ENCODE data around the gene WWOX.

The WWOX gene

GRCh38 chr16:78438632-78439031 is 339.2 kb downstream of the WWOX start:
- no peak overlapping the region for H3K27ac ChIP-seq (ENCODE audit: low read length)
- TF ChIP-seq CTCF (IDR thresholded peaks at IDR 0.05; ENCODE audit: borderline replicate concordance, extremely low read depth, low read length, poor library complexity, severe bottlenecking), result no peak
- no peak for TF ChIP-seq EZH2 (IDR thresholded peaks at IDR 0.05; ENCODE audit: borderline replicate concordance, low read depth, low read length, severe bottlenecking)
- H4K20me1 ChIP-seq (ENCODE audit: insufficient read depth, low read length), result no peaks in the 10 kb centered on the region
- H3K27me3 ChIP-seq (ENCODE audit: insufficient read depth, low read length, poor library complexity), result no peaks in the 10 kb centered on the region
- no peak for DNase-seq
- no peak overlapping the region for H2AFZ ChIP-seq (ENCODE audit: low read depth, low read length)
- H3K4me3 ChIP-seq (ENCODE audit: low read depth in 1 of 2, low read length in 2 of 2), result no peak overlapping the region
- no peaks in the 10 kb centered on the region for H3K79me2 ChIP-seq (ENCODE audit: insufficient read depth, low read length)
- no peak for ATAC-seq (ENCODE audit: insufficient read depth, low read depth)
- H3K4me2 ChIP-seq (ENCODE audit: insufficient read depth, low read length), result no peak overlapping the region
- no peak overlapping the region for H3K9ac ChIP-seq (ENCODE audit: low read depth, low read length)
- H3K4me1 ChIP-seq (ENCODE audit: insufficient read depth, low read length), result no peaks in the 10 kb centered on the region
- H3K36me3 ChIP-seq (ENCODE audit: insufficient read depth, low read length), result peaks cover 6% of the 10 kb centered on the region; the same call in 1 of the 2 replicates
- no peaks in the 10 kb centered on the region for H3K9me3 ChIP-seq (ENCODE audit: insufficient read depth, low read length, severe bottlenecking)

DNA sequence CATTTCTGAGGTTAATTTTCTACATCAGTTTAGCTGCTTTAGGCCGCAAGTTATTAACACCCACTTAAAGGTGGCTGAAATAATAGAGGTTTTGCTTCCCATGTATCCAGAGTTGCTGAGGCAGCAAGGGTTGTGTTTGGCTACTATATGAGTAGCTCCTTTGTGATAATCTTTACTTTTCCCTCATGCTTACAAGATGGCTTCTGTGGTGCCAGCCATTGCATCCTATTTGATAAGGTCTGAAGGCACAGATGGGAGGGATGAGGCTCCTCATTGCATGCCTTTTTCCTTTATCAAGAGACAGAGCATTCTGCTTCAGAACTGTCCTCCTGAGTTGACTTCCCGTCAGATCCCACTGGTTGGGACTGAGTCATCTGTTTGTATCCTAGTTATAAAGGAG is 340.2 kb downstream of the WWOX start:
- Histone ChIP-seq H4K20me1 (ENCODE audit: insufficient read depth, low read length) (no peaks in the 10 kb centered on the region), H3K79me2 (ENCODE audit: insufficient read depth, low read length) (no peaks in the 10 kb centered on the region), H3K9me3 (ENCODE audit: insufficient read depth, low read length, severe bottlenecking) (no peaks in the 10 kb centered on the region), H3K36me3 (ENCODE audit: insufficient read depth, low read length) (no peaks in the 10 kb centered on the region), H3K9ac (ENCODE audit: low read depth, low read length) (no peak overlapping the region), H3K4me1 (ENCODE audit: insufficient read depth, low read length) (no peaks in the 10 kb centered on the region), H2AFZ (ENCODE audit: low read depth, low read length) (no peak overlapping the region), H3K27me3 (ENCODE audit: insufficient read depth, low read length, poor library complexity) (no peaks in the 10 kb centered on the region), H3K27ac (ENCODE audit: low read length) (no peak overlapping the region), H3K4me2 (ENCODE audit: insufficient read depth, low read length) (no peak overlapping the region), H3K4me3 (ENCODE audit: low read depth in 1 of 2, low read length in 2 of 2) (no peak overlapping the region)
- ATAC-seq (ENCODE audit: insufficient read depth, low read depth), result no peak
- no peak for DNase-seq
- no peak for TF ChIP-seq EZH2 (IDR thresholded peaks at IDR 0.05; ENCODE audit: borderline replicate concordance, low read depth, low read length, severe bottlenecking)
- TF ChIP-seq CTCF (IDR thresholded peaks at IDR 0.05; ENCODE audit: borderline replicate concordance, extremely low read depth, low read length, poor library complexity, severe bottlenecking), result no peak

- Histone ChIP-seq H3K4me3 (ENCODE audit: low read depth in 1 of 2, low read length in 2 of 2) (no peak overlapping the region), H3K27me3 (ENCODE audit: insufficient read depth, low read length, poor library complexity) (no peaks in the 10 kb centered on the region), H3K9me3 (ENCODE audit: insufficient read depth, low read length, severe bottlenecking) (no peaks in the 10 kb centered on the region), H3K79me2 (ENCODE audit: insufficient read depth, low read length) (no peaks in the 10 kb centered on the region), H3K27ac (ENCODE audit: low read length) (no peak overlapping the region), H3K9ac (ENCODE audit: low read depth, low read length) (no peak overlapping the region), H3K4me1 (ENCODE audit: insufficient read depth, low read length) (no peaks in the 10 kb centered on the region), H3K4me2 (ENCODE audit: insufficient read depth, low read length) (no peak overlapping the region), H4K20me1 (ENCODE audit: insufficient read depth, low read length) (no peaks in the 10 kb centered on the region), H2AFZ (ENCODE audit: low read depth, low read length) (no peak overlapping the region), H3K36me3 (ENCODE audit: insufficient read depth, low read length) (no peaks in the 10 kb centered on the region)
- ATAC-seq (ENCODE audit: insufficient read depth, low read depth) (no peak), DNase-seq (no peak)
- TF ChIP-seq CTCF (IDR thresholded peaks at IDR 0.05; ENCODE audit: borderline replicate concordance, extremely low read depth, low read length, poor library complexity, severe bottlenecking) (no peak), EZH2 (IDR thresholded peaks at IDR 0.05; ENCODE audit: borderline replicate concordance, low read depth, low read length, severe bottlenecking) (no peak)
These were observed 341.8 kb downstream of the WWOX start for GRCh38 chr16:78441298-78441697.
